ENCODE measurements around the gene IGSF9.

The IGSF9 gene

DNA sequence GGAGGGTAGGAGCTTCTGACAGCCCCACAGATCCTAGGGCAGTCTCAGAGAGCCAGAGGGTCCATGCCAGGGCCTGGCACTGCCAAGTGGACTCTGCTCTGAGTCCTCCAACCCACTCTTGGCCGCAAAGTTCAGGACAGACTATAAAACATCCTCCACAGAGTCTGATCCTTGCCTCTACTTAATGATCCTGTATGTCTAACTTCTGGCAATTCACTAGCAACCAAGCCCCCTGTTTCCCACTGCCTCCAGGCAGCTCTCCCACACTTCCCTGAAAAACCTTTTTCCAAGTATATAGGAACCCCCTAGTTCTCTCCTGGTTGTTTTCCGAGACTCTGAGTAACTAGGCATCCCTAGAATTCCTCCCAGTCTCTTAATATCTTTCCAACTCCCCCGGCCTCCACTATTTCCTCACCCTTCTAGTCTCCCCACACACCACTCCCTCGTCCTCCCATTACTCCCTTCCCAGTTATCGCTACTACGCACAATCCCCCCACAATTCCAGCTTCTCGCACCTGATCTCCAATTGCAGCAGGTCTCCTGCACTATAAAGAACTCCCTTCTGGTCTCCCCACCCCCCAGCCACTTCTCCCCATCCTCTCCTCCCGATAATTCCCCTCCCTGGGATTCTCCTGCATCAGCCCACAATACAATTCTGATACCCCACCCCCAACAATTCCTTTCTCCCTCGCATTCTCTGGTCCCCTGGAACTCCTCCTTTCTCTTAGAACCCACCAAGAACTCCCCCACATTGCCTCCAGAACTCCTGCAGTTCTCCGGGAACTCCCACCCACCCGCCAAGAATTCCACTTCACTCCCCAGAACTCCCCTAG lies 574 bp downstream of the IGSF9 start:
- no peak for DNase-seq (ENCODE audit: low read depth in 2 of 2)

DNA sequence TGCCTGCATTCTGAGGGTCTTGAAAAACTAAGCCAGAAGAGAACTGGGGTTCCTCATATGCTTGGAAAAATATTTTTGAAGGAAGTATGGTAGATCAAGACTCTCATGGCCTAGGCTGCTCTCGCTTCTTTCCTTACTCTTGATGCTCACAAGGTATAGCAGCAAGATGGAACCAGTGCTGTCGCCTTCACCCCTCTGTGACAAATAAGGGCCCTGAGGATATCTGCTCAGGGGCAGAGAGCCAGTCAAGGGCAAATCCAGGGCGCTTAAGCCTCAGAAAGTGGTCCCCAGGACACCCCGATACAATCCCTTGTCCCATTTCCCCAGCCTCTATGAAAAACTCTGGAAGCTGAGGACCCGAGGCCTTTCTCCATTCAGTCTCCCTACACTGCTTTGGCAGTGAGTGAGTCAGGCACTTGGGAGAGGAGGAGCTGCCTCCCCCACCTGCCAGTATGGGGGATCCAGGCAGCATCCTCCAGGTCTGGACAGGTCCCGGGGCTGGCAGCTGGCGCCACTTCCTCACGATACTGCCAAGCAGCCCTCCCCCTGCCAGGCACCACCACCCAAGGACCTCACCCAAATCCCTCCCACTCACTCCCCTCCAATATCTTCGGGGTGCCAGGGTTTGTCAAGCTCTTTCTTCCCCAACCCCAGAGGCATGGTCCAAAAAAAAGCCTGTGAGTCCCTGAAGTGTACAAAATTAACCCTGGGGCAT lies 1.3 kb downstream of the IGSF9 start:
- DNase-seq (ENCODE audit: low read depth in 2 of 2), result no peak

DNA sequence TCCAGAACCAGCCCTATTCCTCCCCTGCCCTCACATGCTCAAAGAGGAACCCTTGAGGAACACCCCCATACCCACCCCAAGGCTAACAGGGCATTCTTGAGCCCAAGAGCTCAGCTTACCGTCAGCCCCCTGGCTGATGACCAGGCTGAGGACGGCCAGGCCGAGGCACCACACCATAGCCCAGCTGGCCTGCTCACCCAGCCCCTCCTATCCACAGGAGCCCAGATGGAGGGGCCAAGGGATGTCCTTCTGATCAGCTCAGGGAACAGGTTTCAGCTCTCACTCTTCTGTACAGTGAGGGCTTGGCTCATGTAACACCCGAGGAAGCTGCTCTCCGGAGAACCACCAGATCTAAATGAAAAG lies 2.2 kb downstream of the IGSF9 start:
- DNase-seq (ENCODE audit: low read depth in 2 of 2), result no peak

DNA sequence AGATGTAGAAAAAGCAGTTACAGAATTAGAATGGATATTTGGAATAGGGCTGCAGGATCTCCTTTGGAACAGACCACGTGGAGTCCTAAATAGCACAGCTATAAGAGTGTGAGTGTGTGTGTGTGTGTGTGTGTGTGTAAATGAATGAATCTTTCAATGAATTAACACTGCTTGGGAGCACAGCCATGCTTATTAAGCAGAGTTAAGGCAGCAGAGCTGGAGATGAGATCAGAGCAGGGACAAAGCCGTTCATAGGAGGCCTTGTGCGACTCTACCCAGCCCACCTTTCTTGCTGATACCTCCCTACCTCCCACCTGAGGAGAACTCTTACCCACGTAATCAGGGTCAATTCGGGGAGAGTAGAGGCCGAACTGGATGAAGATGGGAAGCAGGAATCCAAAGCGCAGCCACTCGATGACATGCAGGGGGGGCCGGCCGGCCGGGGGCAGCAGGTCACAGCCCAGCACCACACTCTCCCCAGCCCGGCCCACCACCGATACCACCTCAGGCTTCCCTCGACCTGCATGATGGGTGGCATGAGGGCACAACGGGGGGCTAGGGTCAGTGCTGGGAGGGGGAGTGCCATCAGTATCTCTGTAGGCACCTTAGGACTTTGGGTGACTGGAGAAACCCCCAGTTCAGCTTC lies 2.7 kb downstream of the IGSF9 start:
- no peak for DNase-seq (ENCODE audit: low read depth in 2 of 2)

DNA sequence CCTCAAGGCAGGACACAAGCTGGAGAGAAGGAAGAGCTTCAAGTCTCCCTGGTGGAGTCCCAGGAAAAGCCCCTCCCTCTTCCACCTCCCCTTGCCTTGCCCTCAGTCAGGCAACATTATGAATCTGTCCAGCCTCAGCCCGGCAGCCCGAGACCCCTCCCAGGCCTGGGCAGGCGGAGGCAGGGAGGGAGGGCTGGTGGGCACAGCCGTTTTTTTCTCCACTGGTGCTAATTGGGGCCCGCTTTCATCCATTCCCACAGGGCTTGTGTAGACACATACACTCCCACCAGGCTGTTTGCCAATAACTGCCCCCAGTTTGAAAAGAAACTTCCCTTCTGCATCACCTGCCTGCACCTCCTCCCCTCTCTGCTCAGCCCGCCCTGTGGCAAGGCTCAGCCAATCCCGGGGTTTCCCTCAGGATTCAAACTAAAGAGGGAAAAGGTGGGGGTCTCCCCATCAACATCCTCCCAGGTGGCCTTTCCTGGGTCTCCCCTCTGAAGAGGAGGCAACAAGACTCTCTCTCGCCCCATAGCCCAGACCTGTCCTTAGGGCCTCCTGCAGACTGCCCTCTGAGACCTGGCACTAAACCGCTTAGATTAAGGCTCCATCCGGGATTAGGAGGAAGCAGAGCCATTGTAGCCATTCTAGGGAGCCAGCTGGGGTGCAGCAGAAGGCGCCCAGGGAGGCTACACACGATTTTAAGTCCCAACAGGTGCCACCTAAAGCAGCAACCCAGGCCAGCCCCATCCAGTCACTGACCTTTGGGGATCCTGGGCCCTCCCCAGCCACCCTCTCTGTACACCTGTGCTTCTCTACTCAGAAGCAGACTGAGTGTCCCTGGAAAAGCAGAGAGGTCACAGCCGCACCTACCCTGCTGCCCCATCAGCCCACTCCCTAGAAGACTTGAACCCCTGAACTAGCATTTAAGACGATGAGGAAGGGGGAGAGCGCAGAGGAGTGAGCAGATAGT lies 3.5 kb downstream of the IGSF9 start:
- no peak for DNase-seq (ENCODE audit: low read depth in 2 of 2)

DNA sequence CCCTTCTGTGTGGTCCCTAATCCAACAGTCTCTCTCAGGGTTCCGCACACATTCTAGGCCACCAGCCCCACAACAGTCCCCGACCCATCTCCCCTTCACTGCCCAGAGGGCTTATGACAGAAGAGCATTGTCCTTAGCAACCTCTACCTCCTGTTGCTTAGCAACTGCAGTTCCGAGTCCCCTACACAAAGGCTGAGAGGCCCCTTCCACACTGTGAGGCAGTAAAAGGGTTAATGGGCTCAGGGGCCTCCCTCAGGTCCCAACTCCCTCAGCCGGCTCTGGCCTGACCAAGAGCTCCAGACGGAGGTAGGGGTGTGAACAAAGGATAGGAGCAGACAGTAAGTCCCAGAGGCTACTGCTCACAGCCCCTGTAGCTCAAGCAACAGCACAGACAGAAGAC lies 4.3 kb downstream of the IGSF9 start:
- DNase-seq (ENCODE audit: low read depth in 2 of 2), result no peak

DNA sequence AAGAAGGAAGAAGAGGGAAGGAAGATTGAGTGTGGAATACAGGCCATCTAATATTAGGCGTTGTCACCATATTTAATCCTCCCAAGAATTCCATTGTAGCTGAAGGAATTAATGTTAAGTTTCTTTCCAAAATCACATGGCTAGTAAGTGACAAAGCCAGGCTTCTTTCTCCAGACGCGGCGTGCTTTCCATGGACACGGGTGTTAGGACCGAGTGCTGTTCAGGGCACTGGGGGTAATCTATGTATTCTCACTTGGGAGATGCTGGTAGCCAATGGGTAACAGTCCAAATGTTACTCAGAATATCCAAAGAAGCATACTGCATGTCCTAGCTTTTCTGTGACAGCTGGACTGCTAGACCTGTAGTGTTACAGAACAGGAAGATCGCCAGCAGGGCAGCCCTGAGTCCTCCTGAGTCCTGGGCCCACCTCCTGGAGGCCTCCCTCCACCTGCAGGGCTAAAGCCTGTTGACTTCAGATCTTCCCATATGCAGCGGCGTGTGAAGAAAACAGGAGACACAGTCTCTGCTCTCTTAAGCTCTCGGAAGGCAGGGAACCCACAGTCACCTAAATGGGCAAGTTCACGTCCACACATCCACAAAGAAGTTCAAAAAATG lies 5.3 kb downstream of the IGSF9 start:
- no peak for DNase-seq (ENCODE audit: low read depth in 2 of 2)

DNA sequence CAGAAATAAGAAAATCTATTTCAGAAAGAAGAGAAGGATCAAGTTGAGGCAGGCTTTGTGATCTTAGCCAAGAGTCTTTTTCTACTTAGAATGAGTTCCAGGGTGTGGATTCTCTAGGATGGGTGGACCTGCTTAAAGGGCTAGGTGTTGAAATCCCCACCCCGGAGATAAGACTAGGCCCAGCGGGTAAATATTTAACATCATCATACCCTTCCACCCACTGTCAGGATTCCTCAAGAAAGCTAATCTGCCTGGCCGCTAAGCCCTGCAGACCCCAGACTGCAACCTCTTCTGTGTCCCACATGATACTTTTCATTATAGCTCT lies 5.8 kb downstream of the IGSF9 start:
- DNase-seq (ENCODE audit: low read depth in 2 of 2), result no peak

DNA sequence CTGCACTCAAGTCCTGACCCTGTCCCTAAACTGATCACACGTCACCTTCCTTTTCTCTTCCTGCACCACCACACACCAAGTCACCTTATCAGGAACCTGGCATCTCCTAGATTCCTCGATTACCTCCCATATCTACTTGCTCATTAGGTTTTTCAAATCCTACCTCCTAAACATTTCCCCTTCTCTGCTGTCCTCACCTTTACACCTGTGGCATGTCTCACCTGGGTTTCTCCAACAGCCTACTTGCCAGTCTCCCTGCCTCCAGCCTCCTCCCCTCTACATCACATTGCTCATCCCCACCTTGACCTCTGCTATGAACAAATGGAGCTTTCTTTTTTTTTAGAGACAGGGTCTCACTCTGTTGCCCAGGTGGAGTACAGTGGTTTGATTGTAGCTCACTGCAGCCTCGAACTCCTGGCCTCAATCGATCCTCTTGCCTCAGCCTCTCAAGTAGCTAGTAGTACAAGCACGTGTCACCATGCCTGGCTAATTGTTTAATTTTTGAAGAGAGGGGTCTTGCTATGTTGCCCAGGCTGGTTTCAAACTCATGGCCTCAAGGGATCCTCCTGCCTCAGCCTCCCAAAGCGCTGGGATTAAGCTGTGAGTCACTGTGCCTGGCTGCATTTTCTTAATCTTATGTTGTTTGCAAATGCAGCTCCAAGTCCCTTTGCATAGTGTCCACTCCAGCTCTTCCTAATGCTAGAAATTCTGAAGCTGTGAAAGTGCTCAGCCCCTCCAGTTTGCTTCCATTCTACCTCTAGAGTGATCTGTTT lies 6.3 kb downstream of the IGSF9 start:
- DNase-seq (ENCODE audit: low read depth in 2 of 2), result no peak

DNA sequence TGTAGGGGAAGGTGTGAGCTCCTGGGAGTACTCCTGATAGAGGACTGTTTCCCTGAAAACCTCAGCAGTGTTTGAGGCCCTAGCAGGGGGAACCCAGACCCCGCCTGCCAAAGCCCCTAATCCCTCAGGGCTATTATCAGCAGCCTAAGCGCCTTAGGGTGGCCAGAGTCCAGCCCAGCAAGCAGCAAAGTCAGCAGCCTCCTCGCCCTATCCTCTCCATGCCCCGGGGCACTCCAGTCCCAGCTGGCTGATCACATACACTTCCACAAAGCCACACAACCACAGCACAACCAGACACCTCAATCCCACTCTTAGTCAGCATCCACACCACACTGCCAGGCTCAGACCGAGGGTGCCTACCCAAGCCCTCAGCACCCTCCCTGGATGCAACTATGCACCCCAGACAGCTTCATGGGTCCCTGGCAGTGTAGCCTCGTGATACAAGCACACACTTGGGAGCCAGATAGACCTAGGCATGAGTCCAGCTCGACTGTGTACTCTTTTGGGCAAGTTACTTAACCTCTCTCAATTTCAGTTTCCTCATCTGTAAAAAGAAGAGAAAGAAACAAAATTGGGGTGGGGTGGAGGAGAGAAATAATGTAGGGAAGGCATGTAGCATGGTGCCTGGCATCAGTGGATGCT lies 7.1 kb downstream of the IGSF9 start:
- no peak for DNase-seq (ENCODE audit: low read depth in 2 of 2)

DNA sequence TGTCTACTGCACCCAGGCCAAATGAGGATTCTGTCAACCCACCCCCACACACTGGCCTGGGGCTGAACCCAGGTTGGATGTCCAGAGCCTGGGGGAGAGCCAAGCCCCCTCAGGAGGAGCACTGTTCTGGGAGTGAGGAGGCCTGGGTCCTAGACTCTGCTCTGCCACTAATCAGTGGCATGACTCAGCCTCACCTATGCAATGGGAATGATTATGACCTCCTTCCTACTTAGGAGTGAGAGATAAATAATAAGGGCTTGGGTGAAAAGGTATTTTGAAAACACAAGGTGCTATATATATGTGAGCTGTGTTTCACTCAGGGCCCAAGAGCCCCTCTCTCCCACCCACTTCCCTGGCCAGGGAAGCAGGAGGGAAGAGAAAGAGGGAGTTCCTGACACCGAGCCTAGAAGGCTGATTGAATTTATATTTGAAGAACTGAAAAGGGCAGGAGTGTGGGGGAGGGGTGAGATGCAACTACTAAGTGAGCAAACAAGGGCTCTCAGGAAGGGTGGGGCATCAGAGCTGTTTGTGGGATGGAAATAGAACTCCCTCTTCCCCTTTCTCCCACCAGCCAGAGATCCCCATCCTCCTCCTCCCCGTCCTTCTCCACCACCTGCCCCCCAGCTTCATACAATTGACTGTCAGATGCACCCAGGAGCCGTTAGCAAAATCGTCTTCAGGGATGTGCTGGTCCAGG lies 8.2 kb downstream of the IGSF9 start:
- DNase-seq (ENCODE audit: low read depth in 2 of 2), result no peak

DNA sequence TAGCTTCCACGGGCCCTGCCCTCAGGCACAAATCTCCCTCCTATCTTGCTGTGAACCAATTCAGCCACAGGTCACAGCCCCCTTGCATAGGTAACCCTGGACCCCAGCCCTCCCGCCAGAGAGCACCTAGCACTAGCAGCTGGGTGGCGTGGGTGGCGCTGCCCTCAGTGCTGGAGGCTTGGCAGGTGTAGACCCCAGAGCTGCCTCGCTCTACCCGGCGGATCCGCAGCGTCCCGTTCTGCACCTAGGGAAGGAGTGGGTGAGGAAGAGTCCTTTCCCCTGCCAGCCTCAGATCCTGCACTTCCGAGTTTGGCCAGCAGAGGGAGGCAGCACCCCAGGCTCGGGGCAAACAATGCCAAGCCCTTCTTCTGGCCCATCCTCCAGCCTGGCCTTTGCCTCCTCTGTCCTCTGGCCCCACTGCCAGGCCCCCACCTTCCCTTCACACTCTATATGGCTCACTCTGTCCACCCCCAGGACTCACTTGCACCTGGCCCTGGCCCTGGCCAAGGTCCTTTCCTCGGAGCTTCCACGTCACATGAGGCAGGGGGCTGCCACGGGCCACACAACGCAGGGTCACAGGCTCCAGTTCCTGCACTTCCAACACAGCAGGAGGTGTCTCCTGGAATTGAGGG lies 9.0 kb downstream of the IGSF9 start:
- DNase-seq (ENCODE audit: low read depth in 2 of 2), result peak; percentile 65 to 78

DNA sequence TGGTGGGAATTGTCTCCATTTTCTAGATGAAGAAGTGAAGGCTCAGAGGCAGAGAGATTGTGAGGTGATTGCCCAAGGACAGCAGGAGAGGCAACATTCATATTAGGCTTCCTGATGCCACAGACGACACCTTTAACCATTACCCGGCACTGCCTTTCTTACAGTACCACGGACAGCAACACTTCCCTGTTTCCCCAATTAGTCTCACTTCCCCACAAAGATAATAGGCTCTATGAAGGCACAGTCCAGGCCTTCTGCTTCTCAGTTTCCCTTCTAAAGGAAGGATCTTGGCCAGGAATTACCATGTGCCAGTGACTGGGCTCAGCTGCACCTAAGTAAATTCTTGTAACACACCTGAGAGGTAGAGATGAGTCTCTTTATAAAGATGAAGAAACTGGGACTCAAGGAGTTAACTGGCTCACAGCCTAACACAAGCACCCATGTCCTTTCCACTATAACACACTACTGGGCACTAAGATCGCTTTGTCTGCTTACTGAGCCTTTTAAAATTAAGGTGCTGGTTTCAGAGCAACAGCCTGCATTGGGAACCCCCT lies 9.6 kb downstream of the IGSF9 start:
- DNase-seq (ENCODE audit: low read depth in 2 of 2), result no peak

DNA sequence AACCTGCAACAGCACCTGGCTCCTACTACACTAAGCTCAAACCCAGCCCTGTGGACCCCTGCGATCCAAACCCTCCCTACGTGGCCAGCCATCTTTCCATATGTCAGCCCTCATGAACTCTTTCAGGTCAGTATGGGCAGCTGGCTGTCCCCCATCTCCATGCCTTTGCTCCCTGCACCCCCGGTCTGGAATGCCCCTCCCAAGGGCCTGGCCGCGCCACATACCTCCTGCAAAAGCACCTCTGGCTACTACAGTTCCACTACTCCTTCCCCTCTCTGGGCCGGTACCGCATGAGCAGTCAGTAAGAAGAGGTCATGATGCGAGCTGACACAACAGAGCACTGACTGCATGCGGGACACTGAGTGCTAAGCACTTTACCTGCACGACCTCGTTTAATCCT lies 10.1 kb downstream of the IGSF9 start:
- DNase-seq (ENCODE audit: low read depth in 2 of 2), result no peak

DNA sequence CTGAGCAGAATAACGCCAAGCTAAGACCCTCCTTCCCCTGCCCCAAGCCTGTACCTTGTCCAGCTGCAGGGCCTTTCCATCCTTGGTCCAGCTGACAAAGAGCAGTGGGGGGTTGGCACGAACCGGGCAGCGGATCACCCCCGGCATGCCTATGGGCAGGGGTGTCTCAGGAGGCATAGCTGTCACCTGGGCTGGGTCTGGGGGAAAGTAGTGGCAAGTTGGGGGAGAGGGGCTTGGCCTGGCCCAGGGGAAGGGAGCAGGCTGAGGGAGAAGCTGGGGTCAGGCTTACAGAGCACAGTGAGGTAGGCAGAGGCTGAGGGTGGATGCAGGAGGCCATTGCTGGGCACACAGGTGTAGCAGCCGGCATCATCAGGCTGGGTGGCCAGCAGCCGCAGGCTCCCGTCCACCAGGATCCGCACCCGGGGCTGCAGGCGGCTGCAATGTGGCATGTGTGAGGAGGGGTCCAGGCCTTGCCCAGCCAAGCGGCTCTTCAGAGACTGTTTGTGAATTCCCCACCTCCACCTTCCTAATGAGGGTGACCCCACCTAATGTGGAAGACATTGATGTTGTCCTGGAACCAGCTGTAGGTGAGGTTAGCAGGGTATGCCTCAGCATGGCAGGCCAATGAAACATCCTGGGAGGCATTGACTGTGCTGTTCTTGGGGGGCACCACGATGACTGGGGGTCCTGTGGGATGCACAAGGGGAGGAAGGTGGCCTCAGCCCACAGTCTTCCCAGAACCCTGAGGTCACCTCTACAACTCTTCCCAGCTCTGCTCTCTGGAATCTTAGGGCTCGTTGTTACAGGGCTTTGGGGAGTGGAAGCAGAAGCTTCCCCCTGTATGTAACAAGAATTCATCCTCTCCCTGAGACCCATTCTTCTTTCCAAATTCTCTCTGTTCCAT lies 11.0 kb downstream of the IGSF9 start:
- no peak for DNase-seq (ENCODE audit: low read depth in 2 of 2)

DNA sequence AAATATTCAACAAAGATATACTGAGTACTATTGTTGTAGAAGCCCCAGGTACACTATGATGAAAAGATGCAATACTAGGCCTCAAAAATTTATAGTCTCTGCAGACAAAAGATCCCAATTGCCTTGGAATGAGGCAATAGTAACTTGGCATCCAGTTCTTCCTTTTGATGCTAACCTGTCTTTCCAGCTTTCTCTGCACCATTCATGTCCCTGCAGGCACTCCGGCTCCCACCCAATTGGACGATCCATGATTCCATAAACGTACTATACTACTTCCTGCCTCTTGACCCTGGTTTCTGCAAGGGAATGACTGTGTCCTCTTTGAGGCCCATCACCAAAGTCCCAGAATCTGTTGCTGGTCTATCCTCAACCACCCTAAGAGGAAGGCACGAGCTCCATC lies 12.1 kb downstream of the IGSF9 start:
- no peak for DNase-seq (ENCODE audit: low read depth in 2 of 2)
